SK-N-SH (cell line): ENCODE results near the gene NCAN. TPM values are rescaled to one million over a fixed set of nuclear protein-coding genes. Genes with fewer than 3 reads are reported as not detected.
A peak's percentile ranks its signal among the peaks of the same experiment; 100 is the strongest.

Source experiments
- CTCF ChIA-PET: fragments of 300-600, 350-600 bp; formaldehyde crosslinking; extraction: SDS; loops from one replicate; lab custom pipeline; 2021; lab: Yijun Ruan, JAX
- POLR2A ChIA-PET: fragments of 350-600 bp; sonication (Branson Sonifier 250); formaldehyde crosslinking; extraction: SDS; loops from one replicate; lab custom pipeline; 2020; ENCODE audit warnings: antibody characterized with exemption, inconsistent platforms; lab: Yijun Ruan, JAX
- DNase-seq: peaks from one replicate; pipeline ENCODE4 v3.0.0; 2012
- H2AFZ ChIP-seq: fragments of 200-600 bp; sonication (generic); 2 replicates; pipeline ENCODE4 v1.8.1; 2016; ENCODE audit warnings: antibody characterized with exemption, mild to moderate bottlenecking, low read depth
- H3F3A ChIP-seq: fragments of 200-600 bp; sonication (generic); replicated peaks from 2 replicates; pipeline ENCODE3; 2016; ENCODE audit warnings: antibody characterized with exemption, mild to moderate bottlenecking; ENCODE audit not compliant: insufficient read depth
- H3K27ac ChIP-seq, 2 experiments: fragments of 200-500 bp in 1 of 2; fragments of 200-600 bp in 1 of 2; sonication (Bioruptor generic) in 1 of 2; sonication (generic), shearing (Covaris generic) in 1 of 2; 2 replicates each; pipeline versions ENCODE4 v1.5.1 to v1.6.1; 2014 to 2016; ENCODE audit warnings: low read depth in 2 of 2, inconsistent platforms in 1 of 2, low read length in 1 of 2, mild to moderate bottlenecking in 1 of 2, mixed read lengths in 1 of 2
- H3K27me3 ChIP-seq: fragments of 200-600 bp; sonication (generic), shearing (Covaris generic); 2 replicates; pipeline ENCODE4 v1.6.1; 2016; ENCODE audit warnings: mixed run types; ENCODE audit not compliant: insufficient read depth
- H3K36me3 ChIP-seq, 2 experiments: fragments of 200-500 bp in 1 of 2; fragments of 200-600 bp in 1 of 2; sonication (Bioruptor generic) in 1 of 2; sonication (generic) in 1 of 2; replicated peaks in 1 of 2; 2 replicates each; pipeline versions ENCODE3 to v1.5.1; 2014 to 2016; ENCODE audit warnings: low read length in 1 of 2, mild to moderate bottlenecking in 1 of 2; ENCODE audit not compliant: insufficient read depth in 2 of 2, control insufficient read depth in 1 of 2
- H3K4me1 ChIP-seq, 2 experiments: fragments of 200-500 bp in 1 of 2; fragments of 200-600 bp in 1 of 2; sonication (Bioruptor generic) in 1 of 2; sonication (generic), shearing (Covaris generic) in 1 of 2; 2 replicates each; pipeline versions ENCODE4 v1.5.1 to v1.6.1; 2014 to 2016; ENCODE audit warnings: low read depth in 1 of 2, low read length in 1 of 2, mixed run types in 1 of 2; ENCODE audit not compliant: insufficient read depth in 2 of 2, control insufficient read depth in 1 of 2
- H3K4me2 ChIP-seq: fragments of 200-600 bp; sonication (generic), shearing (Covaris generic); 2 replicates; pipeline ENCODE4 v1.6.1; 2017; ENCODE audit warnings: mixed run types
- H3K4me3 ChIP-seq, 2 experiments: fragments of 200-500 bp in 1 of 2; fragments of 200-600 bp in 1 of 2; sonication (Bioruptor generic) in 1 of 2; sonication (generic), shearing (Covaris generic) in 1 of 2; 2 replicates each; pipeline versions ENCODE4 v1.5.1 to v1.8.1; 2014 to 2016; ENCODE audit warnings: low read depth in 2 of 2, inconsistent platforms in 1 of 2, low read length in 1 of 2, mild to moderate bottlenecking in 1 of 2, mixed read lengths in 1 of 2, moderate library complexity in 1 of 2
- H3K79me2 ChIP-seq: fragments of 200-600 bp; sonication (generic); 2 replicates; pipeline ENCODE4 v1.8.1; 2017; ENCODE audit warnings: mild to moderate bottlenecking; ENCODE audit not compliant: insufficient read depth
- H3K9ac ChIP-seq: fragments of 200-600 bp; sonication (generic); 2 replicates; pipeline ENCODE4 v1.6.1; 2017; ENCODE audit warnings: mixed run types
- H3K9me2 ChIP-seq: fragments of 200-600 bp; sonication (generic); 2 replicates; pipeline ENCODE4 v1.6.1; 2017; ENCODE audit warnings: mixed run types
- H3K9me3 ChIP-seq: fragments of 200-600 bp; sonication (generic); 2 replicates; pipeline ENCODE4 v1.6.1; 2017; ENCODE audit warnings: mixed run types, mild to moderate bottlenecking, moderate library complexity
- H4K20me1 ChIP-seq: fragments of 200-600 bp; sonication (generic); 2 replicates; pipeline ENCODE4 v1.6.1; 2017; ENCODE audit warnings: mild to moderate bottlenecking, mixed run types; ENCODE audit not compliant: insufficient read depth
- CTCF ChIP-seq: fragments of 200-600 bp; sonication (generic); IDR thresholded peaks from 2 replicates; pipeline ENCODE4 v1.6.1; 2017; ENCODE audit warnings: antibody characterized with exemption, mild to moderate bottlenecking, moderate library complexity
- ELF1 ChIP-seq: IDR thresholded peaks from 2 replicates; pipeline ENCODE4 v1.4.0; 2012
- EP300 ChIP-seq, 2 experiments: IDR thresholded peaks; 2 replicates each; pipeline versions ENCODE4 v1.4.0 to v1.6.1; 2012; ENCODE audit warnings: borderline replicate concordance in 1 of 2, low read depth in 1 of 2, low read length in 1 of 2
- EZH2phosphoT487 ChIP-seq: fragments of 200-600 bp; sonication (generic); IDR thresholded peaks from 2 replicates; pipeline ENCODE4 v1.6.1; 2017; ENCODE audit warnings: low read depth, mixed run types, mild to moderate bottlenecking, antibody characterized with exemption, moderate library complexity, borderline replicate concordance
- FOSL2 ChIP-seq: IDR thresholded peaks from 2 replicates; pipeline ENCODE4 v1.4.0; 2012; ENCODE audit warnings: low read depth, mild to moderate bottlenecking, moderate library complexity, borderline replicate concordance
- FOXJ3 ChIP-seq: sonication (generic); formaldehyde crosslinking; IDR thresholded peaks from 2 replicates; pipeline ENCODE4 v1.5.1; 2020; ENCODE audit warnings: mild to moderate bottlenecking, missing genetic modification reagents
- FOXM1 ChIP-seq: IDR thresholded peaks from 2 replicates; pipeline ENCODE4 v1.4.0; 2012; ENCODE audit warnings: low read depth, mild to moderate bottlenecking
- GABPA ChIP-seq: IDR thresholded peaks from 2 replicates; pipeline ENCODE4 v1.4.0; 2012; ENCODE audit warnings: low read depth, mild to moderate bottlenecking
- GATA2 ChIP-seq: sonication (generic); formaldehyde crosslinking; IDR thresholded peaks from 2 replicates; pipeline ENCODE4 v1.5.0; 2020; ENCODE audit warnings: mild to moderate bottlenecking, missing genetic modification reagents
- JUND ChIP-seq: IDR thresholded peaks from 2 replicates; pipeline ENCODE4 v1.4.0; 2012
- MEF2A ChIP-seq: IDR thresholded peaks from 2 replicates; pipeline ENCODE4 v1.4.0; 2012; ENCODE audit warnings: low read depth, borderline replicate concordance
- MXI1 ChIP-seq: IDR thresholded peaks from 2 replicates; pipeline ENCODE4 v1.6.1; 2012; ENCODE audit warnings: mild to moderate bottlenecking, low read depth, low read length, improper control_type of control experiment
- NFIC ChIP-seq: IDR thresholded peaks from 2 replicates; pipeline ENCODE4 v1.4.0; 2012; ENCODE audit warnings: borderline replicate concordance
- NRF1 ChIP-seq: IDR thresholded peaks from 2 replicates; pipeline ENCODE4 v1.6.1; 2012; ENCODE audit warnings: low read depth, mild to moderate bottlenecking, low read length
- PBX3 ChIP-seq: IDR thresholded peaks from 2 replicates; pipeline ENCODE4; 2012
- POLR2AphosphoS5 ChIP-seq: IDR thresholded peaks from 2 replicates; pipeline ENCODE4 v1.6.1; 2012; ENCODE audit warnings: low read depth, low read length
- RAD21 ChIP-seq: IDR thresholded peaks from 2 replicates; pipeline ENCODE4 v1.6.1; 2012; ENCODE audit warnings: mild to moderate bottlenecking, low read length
- SIN3A ChIP-seq: IDR thresholded peaks from 2 replicates; pipeline ENCODE4 v1.6.1; 2012; ENCODE audit warnings: low read depth, mild to moderate bottlenecking, low read length, moderate library complexity, borderline replicate concordance
- TAF1 ChIP-seq: IDR thresholded peaks from 2 replicates; pipeline ENCODE4 v1.6.1; 2012; ENCODE audit warnings: low read depth, mild to moderate bottlenecking, low read length, moderate library complexity, borderline replicate concordance
- TCF12 ChIP-seq: IDR thresholded peaks from 2 replicates; pipeline ENCODE4 v1.4.0; 2012
- TEAD4 ChIP-seq: IDR thresholded peaks from 2 replicates; pipeline ENCODE4 v1.4.0; 2012; ENCODE audit warnings: mild to moderate bottlenecking, borderline replicate concordance; ENCODE audit not compliant: insufficient read depth
- YY1 ChIP-seq: IDR thresholded peaks from 2 replicates; pipeline ENCODE4 v1.4.0; 2012; ENCODE audit warnings: low read depth, mild to moderate bottlenecking
- WGBS: methylation state at CpG from one replicate; pipeline ENCODE4 v1.1.6; 2017; ENCODE audit warnings: low lambda C conversion rate; 5-methylcytosine and 5-hydroxymethylcytosine counted together
- polyA plus RNA-seq, 3 experiments: library from polyadenylated mRNA; depleted of rRNA; stranded (reverse); fragments of >200 nt; gene quantifications; 2 replicates each; pipeline ENCODE4 v1.2.3, GENCODE V29; 2012
- TF ChIP-seq, protein P1 (sequence below): IDR thresholded peaks from 2 replicates; pipeline ENCODE4 v1.4.0; 2012; ENCODE audit warnings: low read depth
- TF ChIP-seq, protein P2 (sequence below): fragments of 150-350 bp; IDR thresholded peaks from 2 replicates; pipeline ENCODE4 v1.6.1; 2016; ENCODE audit warnings: mild to moderate bottlenecking, low read depth, low read length
- TF ChIP-seq, protein P3 (sequence below): IDR thresholded peaks from 2 replicates; pipeline ENCODE4 v1.4.0; 2012; ENCODE audit warnings: low read depth, borderline replicate concordance
- TF ChIP-seq, protein P4 (sequence below): fragments of 150-350 bp; IDR thresholded peaks from 2 replicates; pipeline ENCODE4 v1.6.1; 2017; ENCODE audit warnings: antibody characterized with exemption, low read length, low read depth, borderline replicate concordance

The NCAN gene
- polyA plus RNA-seq, 1 of the 3 experiments (the other 2 are of a cell fraction), result 0.03 TPM

DNA sequence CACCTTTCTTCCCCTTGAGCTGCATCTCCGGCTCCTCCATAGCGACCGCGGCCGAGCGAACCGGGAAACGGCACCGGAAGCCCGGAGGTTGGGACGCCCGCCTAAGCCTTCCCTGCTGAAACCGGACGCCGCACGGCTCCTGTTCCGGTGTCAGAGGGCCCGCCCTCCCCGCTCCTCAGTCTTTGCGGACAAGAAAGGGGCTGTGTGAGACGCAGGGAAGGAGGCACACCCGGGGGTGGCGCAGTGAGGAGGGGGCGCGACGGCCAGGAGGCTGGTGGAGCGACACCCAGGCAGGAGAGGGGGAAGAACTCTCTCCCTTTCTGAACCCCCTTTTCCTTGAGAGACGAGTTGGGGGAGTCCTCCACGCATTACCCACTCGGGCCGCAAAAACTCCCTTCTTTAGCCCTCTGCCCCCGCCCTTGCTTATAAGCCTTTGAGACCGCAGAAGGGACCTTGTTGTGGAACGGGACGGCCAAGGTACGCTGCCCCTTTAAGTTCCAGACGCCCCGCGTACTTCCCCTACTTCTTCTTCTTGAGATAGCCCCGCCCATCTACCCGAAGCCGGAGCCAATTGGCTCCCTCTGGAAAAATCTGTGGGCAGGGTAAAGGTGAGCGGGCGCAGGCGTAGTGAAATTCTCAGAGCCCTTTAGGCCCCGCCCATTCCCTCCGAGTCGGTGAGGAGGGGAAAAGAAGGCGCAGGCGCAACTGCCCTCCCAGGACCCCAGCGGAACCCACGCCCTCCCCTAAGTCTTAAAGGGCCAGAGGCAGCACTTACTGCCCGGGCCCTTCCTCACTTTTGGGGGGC, 19.5 kb upstream of the NCAN start, which contains the start of the genes BORCS8 and RFXANK:
BORCS8 (minus strand) TSS at position 75 of the 805 bp plus-strand sequence; CDS start at position 40, 35 bp downstream.
RFXANK (plus strand) TSS at position 181 of the 805 bp plus-strand sequence. CDS start 1,689 bp downstream, outside the sequence.
- H3K79me2 ChIP-seq, result peaks cover 50% of the 10 kb centered on the region
- H3K9ac ChIP-seq, result peak within 1 kb of the TSS; percentile 97
- no peaks in the 10 kb centered on the region for H3K9me3 ChIP-seq
- H3K9me2 ChIP-seq, result no peaks in the 10 kb centered on the region
- ChIA-PET POLR2A (interaction anchor here (0.6 to 2.5 kb wide), 3 partner anchors 11 to 179 kb away, joined by 3 to 10 read pairs (median 3); partner anchors contain the start of gene NR2C2AP), CTCF (interaction anchor here (0.8 to 1.7 kb wide), 8 partner anchors 9 to 174 kb away, joined by 3 to 15 read pairs (median 4); partner anchors contain the start of gene NR2C2AP)
- peaks cover 4 to 7% of the 10 kb centered on the region in 2 experiments for H3K36me3 ChIP-seq
- peak within 1 kb of the TSS; percentile 94 to 97 for H3K27ac ChIP-seq
- peaks cover 11 to 14% of the 10 kb centered on the region in 2 experiments; a peak in 2 of 4 replicates for H3K4me1 ChIP-seq
- H3F3A ChIP-seq, result peaks cover 3% of the 10 kb centered on the region
- under 1% methylated on average over 33 of the region's 53 CpGs for WGBS
- H3K4me3 ChIP-seq, result peak within 1 kb of the TSS; percentile 69 to 91
- no peaks in the 10 kb centered on the region for H3K27me3 ChIP-seq
- peak within 1 kb of the TSS; percentile 99 for H2AFZ ChIP-seq
- peak within 1 kb of the TSS; percentile 90 for H3K4me2 ChIP-seq
- no peaks in the 10 kb centered on the region for H4K20me1 ChIP-seq
- peak; percentile 98 for DNase-seq
- TF ChIP-seq, protein P1, sequence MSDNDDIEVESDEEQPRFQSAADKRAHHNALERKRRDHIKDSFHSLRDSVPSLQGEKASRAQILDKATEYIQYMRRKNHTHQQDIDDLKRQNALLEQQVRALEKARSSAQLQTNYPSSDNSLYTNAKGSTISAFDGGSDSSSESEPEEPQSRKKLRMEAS, result peak; percentile 73
- TF ChIP-seq NFIC (no peak), TEAD4 (no peak), ELF1 (peak; percentile 85), FOXJ3 (CRISPR knock-in tag) (no peak), NRF1 (peak; percentile 97), MEF2A (0 out of 2 replicates have a peak, but pooled peaks have one; percentile 26), FOSL2 (no peak; the same call in 1 of the 2 replicates), GABPA (peak; percentile 95), GATA2 (no peak), PBX3 (0 out of 2 replicates have a peak, but pooled peaks have one; percentile 19), MXI1 (peak; percentile 23; the same call in 1 of the 2 replicates), POLR2AphosphoS5 (peak; percentile 65), CTCF (no peak), TAF1 (peak; percentile 96), TCF12 (peak; percentile 26; the same call in 1 of the 2 replicates), JUND (no peak), YY1 (peak; percentile 77; the same call in 1 of the 2 replicates), FOXM1 (no peak), EP300 (IDR thresholded peaks at IDR 0.05; ENCODE audit: borderline replicate concordance in 1 of 2, low read depth in 1 of 2, low read length in 1 of 2) (no peak), EZH2phosphoT487 (no peak), SIN3A (peak; percentile 74; the same call in 1 of the 2 replicates), RAD21 (no peak)
- TF ChIP-seq, protein P2, sequence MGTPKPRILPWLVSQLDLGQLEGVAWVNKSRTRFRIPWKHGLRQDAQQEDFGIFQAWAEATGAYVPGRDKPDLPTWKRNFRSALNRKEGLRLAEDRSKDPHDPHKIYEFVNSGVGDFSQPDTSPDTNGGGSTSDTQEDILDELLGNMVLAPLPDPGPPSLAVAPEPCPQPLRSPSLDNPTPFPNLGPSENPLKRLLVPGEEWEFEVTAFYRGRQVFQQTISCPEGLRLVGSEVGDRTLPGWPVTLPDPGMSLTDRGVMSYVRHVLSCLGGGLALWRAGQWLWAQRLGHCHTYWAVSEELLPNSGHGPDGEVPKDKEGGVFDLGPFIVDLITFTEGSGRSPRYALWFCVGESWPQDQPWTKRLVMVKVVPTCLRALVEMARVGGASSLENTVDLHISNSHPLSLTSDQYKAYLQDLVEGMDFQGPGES, result no peak
- TF ChIP-seq, protein P3, sequence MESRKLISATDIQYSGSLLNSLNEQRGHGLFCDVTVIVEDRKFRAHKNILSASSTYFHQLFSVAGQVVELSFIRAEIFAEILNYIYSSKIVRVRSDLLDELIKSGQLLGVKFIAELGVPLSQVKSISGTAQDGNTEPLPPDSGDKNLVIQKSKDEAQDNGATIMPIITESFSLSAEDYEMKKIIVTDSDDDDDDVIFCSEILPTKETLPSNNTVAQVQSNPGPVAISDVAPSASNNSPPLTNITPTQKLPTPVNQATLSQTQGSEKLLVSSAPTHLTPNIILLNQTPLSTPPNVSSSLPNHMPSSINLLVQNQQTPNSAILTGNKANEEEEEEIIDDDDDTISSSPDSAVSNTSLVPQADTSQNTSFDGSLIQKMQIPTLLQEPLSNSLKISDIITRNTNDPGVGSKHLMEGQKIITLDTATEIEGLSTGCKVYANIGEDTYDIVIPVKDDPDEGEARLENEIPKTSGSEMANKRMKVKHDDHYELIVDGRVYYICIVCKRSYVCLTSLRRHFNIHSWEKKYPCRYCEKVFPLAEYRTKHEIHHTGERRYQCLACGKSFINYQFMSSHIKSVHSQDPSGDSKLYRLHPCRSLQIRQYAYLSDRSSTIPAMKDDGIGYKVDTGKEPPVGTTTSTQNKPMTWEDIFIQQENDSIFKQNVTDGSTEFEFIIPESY, result no peak
- TF ChIP-seq, protein P4, sequence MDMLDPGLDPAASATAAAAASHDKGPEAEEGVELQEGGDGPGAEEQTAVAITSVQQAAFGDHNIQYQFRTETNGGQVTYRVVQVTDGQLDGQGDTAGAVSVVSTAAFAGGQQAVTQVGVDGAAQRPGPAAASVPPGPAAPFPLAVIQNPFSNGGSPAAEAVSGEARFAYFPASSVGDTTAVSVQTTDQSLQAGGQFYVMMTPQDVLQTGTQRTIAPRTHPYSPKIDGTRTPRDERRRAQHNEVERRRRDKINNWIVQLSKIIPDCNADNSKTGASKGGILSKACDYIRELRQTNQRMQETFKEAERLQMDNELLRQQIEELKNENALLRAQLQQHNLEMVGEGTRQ, result no peak
